ENCODE measurements around the gene CELSR1. TPM values are rescaled to one million over a fixed set of nuclear protein-coding genes. Genes with fewer than 3 reads are reported as not detected.

The CELSR1 gene
- total RNA-seq, 1 experiment from 2014 or later = 30.7 TPM

DNA sequence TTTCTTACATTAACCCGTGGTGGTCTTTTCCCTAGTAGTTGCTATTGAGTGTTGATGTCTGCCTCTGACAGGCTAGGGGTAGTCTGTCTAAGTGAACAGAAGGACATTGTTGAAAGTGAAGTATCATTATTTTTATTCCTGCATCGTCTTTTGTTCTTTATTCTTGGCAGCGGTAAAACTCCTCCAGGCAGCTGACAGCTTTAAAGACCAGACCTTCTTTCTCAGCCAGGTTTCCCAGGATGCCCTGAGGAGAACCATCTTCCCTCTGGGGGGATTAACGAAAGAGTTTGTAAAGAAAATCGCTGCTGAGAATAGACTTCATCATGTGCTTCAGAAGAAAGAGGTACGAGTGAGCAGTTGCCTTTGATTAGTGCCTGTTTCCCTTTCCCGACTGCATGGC is 187.3 kb downstream of the CELSR1 start:
- intact Hi-C loops (cut with micrococcal nuclease; ENCODE audit: unreplicated experiment) = no loop called here
- Histone ChIP-seq H3K9me3 (ENCODE audit: control insufficient read depth, insufficient read depth, low read depth, low read length) (no peaks in the 10 kb centered on the region), H3K4me1 (ENCODE audit: control insufficient read depth, insufficient read depth, low read length) (no peaks in the 10 kb centered on the region), H3K27ac (ENCODE audit: low read length) (no peak overlapping the region), H3K36me3 (ENCODE audit: control insufficient read depth, insufficient read depth, low read length) (peaks cover 3% of the 10 kb centered on the region), H3K27me3 (ENCODE audit: control insufficient read depth, insufficient read depth, low read length) (no peaks in the 10 kb centered on the region), H3K4me3 (ENCODE audit: low read depth in 2 of 2, low read length in 2 of 2) (no peak overlapping the region)
- TF ChIP-seq REST (IDR thresholded peaks at IDR 0.05; ENCODE audit: insufficient read depth in 1 of 2, low read depth in 2 of 2, low read length in 1 of 2) (no peak), SIN3A (IDR thresholded peaks at IDR 0.05; ENCODE audit: borderline replicate concordance, insufficient read depth, low read depth, low read length) (no peak), POLR2AphosphoS5 (IDR thresholded peaks at IDR 0.05; ENCODE audit: low read depth, low read length) (no peak), TCF7L2 (IDR thresholded peaks at IDR 0.05; ENCODE audit: low read depth, low read length) (no peak)
- TF ChIP-seq, protein P1, sequence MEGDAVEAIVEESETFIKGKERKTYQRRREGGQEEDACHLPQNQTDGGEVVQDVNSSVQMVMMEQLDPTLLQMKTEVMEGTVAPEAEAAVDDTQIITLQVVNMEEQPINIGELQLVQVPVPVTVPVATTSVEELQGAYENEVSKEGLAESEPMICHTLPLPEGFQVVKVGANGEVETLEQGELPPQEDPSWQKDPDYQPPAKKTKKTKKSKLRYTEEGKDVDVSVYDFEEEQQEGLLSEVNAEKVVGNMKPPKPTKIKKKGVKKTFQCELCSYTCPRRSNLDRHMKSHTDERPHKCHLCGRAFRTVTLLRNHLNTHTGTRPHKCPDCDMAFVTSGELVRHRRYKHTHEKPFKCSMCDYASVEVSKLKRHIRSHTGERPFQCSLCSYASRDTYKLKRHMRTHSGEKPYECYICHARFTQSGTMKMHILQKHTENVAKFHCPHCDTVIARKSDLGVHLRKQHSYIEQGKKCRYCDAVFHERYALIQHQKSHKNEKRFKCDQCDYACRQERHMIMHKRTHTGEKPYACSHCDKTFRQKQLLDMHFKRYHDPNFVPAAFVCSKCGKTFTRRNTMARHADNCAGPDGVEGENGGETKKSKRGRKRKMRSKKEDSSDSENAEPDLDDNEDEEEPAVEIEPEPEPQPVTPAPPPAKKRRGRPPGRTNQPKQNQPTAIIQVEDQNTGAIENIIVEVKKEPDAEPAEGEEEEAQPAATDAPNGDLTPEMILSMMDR (IDR thresholded peaks at IDR 0.05) = no peak
- ChIA-PET CTCF (interaction anchor here (0.7 kb wide), 1 partner anchor 12 kb away, joined by 9 read pairs; no protein-coding TSS in a partner anchor), POLR2A (no interaction called here)
- BruUV-seq (replicated peaks) = no TSS peak
- DNase-seq (ENCODE audit: low read depth, low spot score) (no peak), ATAC-seq (no peak)
- in situ Hi-C loops (cut with HindIII; ENCODE audit: low pct_unique_long_range_greater_than_20kb, low sequenced_read_pairs) = no loop called here

- Histone ChIP-seq H3K36me3 (ENCODE audit: control insufficient read depth, insufficient read depth, low read length) (peaks cover 3% of the 10 kb centered on the region), H3K9me3 (ENCODE audit: control insufficient read depth, insufficient read depth, low read depth, low read length) (no peaks in the 10 kb centered on the region), H3K4me3 (ENCODE audit: low read depth in 2 of 2, low read length in 2 of 2) (no peak overlapping the region), H3K4me1 (ENCODE audit: control insufficient read depth, insufficient read depth, low read length) (no peaks in the 10 kb centered on the region), H3K27ac (ENCODE audit: low read length) (no peak overlapping the region), H3K27me3 (ENCODE audit: control insufficient read depth, insufficient read depth, low read length) (no peaks in the 10 kb centered on the region)
- no TSS peak for BruUV-seq (replicated peaks)
- TF ChIP-seq SIN3A (IDR thresholded peaks at IDR 0.05; ENCODE audit: borderline replicate concordance, insufficient read depth, low read depth, low read length) (no peak), POLR2AphosphoS5 (IDR thresholded peaks at IDR 0.05; ENCODE audit: low read depth, low read length) (no peak), REST (IDR thresholded peaks at IDR 0.05; ENCODE audit: insufficient read depth in 1 of 2, low read depth in 2 of 2, low read length in 1 of 2) (no peak)
- ATAC-seq = no peak
- no peak for DNase-seq (ENCODE audit: low read depth, low spot score)
- ChIA-PET CTCF (interaction anchor here (0.7 kb wide), 1 partner anchor 12 kb away, joined by 9 read pairs; no protein-coding TSS in a partner anchor), POLR2A (no interaction called here)
- in situ Hi-C loops (cut with HindIII; ENCODE audit: low pct_unique_long_range_greater_than_20kb, low sequenced_read_pairs) = no loop called here
- intact Hi-C loops (cut with micrococcal nuclease; ENCODE audit: unreplicated experiment) = no loop called here
Measured at GRCh38 chr22:46349681-46350080, 187.7 kb downstream of the CELSR1 start.
